ENCODE data around the gene TCF12.

Gene TCF12

GRCh38 chr15:56918046-56918938, at the start of gene TCF12:
TCF12 (plus strand) TSS chr15:56918644; CDS start chr15:56919914, 1,270 bp downstream.
- DNase-seq: peak; percentile 96

GRCh38 chr15:56869573-56869972, 48.9 kb upstream of the TCF12 start:
- peak; percentile 38 for DNase-seq

GRCh38 chr15:56871185-56871584, 47.3 kb upstream of the TCF12 start:
- peak; percentile 79 for DNase-seq

GRCh38 chr15:56871867-56872266, 46.6 kb upstream of the TCF12 start:
- DNase-seq: no peak

- DNase-seq: no peak
Observed at GRCh38 chr15:56877255-56877970, 41.0 kb upstream of the TCF12 start.

GRCh38 chr15:56879502-56879901, 38.9 kb upstream of the TCF12 start:
- DNase-seq: no peak

- no peak for DNase-seq
Observed at GRCh38 chr15:56883088-56883487, 35.4 kb upstream of the TCF12 start.

- DNase-seq: no peak
Observed at GRCh38 chr15:56886363-56886931, 32.0 kb upstream of the TCF12 start.

- DNase-seq: peak; percentile 96
Observed at GRCh38 chr15:56886932-56887781, 31.3 kb upstream of the TCF12 start.

GRCh38 chr15:56887782-56888438, 30.5 kb upstream of the TCF12 start:
- DNase-seq: no peak

GRCh38 chr15:56890038-56890437, 28.4 kb upstream of the TCF12 start:
- DNase-seq: no peak

GRCh38 chr15:56891852-56892440, 26.5 kb upstream of the TCF12 start:
- DNase-seq: no peak

- no peak for DNase-seq
Observed at GRCh38 chr15:56892659-56893363, 25.6 kb upstream of the TCF12 start.

- DNase-seq: no peak
Observed at GRCh38 chr15:56893364-56893678, 25.1 kb upstream of the TCF12 start.

- no peak for DNase-seq
Observed at GRCh38 chr15:56894601-56895000, 23.8 kb upstream of the TCF12 start.

- DNase-seq: no peak
Observed at GRCh38 chr15:56901931-56902330, 16.5 kb upstream of the TCF12 start.

GRCh38 chr15:56906766-56907165, 11.7 kb upstream of the TCF12 start:
- DNase-seq: no peak

GRCh38 chr15:56910801-56911200, 7.6 kb upstream of the TCF12 start:
- DNase-seq: no peak

- no peak for DNase-seq
Observed at GRCh38 chr15:56913241-56913640, 5.2 kb upstream of the TCF12 start.

- DNase-seq: peak; percentile 7
Observed at GRCh38 chr15:56913670-56914069, 4.8 kb upstream of the TCF12 start.

GRCh38 chr15:56915888-56916287, 2.6 kb upstream of the TCF12 start:
- DNase-seq: no peak
